WTC11 (cell line): ENCODE measurements around the gene HNRNPUL1. TPM values are rescaled to one million over a fixed set of nuclear protein-coding genes. Genes with fewer than 3 reads are reported as not detected.

Source experiments
- ATAC-seq: fragments of 200-7000 bp; cut with Tn5 transposase; 2 replicates; pipeline ENCODE4 v1.10.0; 2021; ENCODE audit warnings: mild to moderate bottlenecking, moderate library complexity
- CTCF ChIA-PET: fragments of 300-600 bp; sonication (Branson Sonifier 250); formaldehyde crosslinking; loops from one replicate; lab custom pipeline; 2021; ENCODE audit warnings: antibody characterized with exemption; lab: Charles Lee
- POLR2A ChIA-PET: fragments of 350-600 bp; sonication (Branson Sonifier 250); formaldehyde crosslinking; loops from one replicate; lab custom pipeline; 2021; ENCODE audit warnings: antibody characterized with exemption; lab: Charles Lee
- DNase-seq: peaks from one replicate; pipeline ENCODE4 v3.0.0; 2021; ENCODE audit warnings: low spot score
- H3K27ac Mint-ChIP-seq: 2 replicates; pipeline ENCODE4 v1.8.0; 2021; ENCODE audit warnings: mixed read lengths
- H3K27me3 Mint-ChIP-seq: 2 replicates; pipeline ENCODE4 v1.8.0; 2021; ENCODE audit warnings: low read depth, mild to moderate bottlenecking, moderate library complexity, mixed read lengths
- H3K36me3 Mint-ChIP-seq: 2 replicates; pipeline ENCODE4 v1.8.0; 2021; ENCODE audit warnings: mixed read lengths
- H3K4me1 Mint-ChIP-seq: 2 replicates; pipeline ENCODE4 v1.8.0; 2022; ENCODE audit warnings: mixed read lengths
- H3K4me3 Mint-ChIP-seq: 2 replicates; pipeline ENCODE4 v1.8.0; 2021; ENCODE audit warnings: mild to moderate bottlenecking, moderate library complexity, mixed read lengths
- H3K9me3 Mint-ChIP-seq: 2 replicates; pipeline ENCODE4 v1.8.0; 2021; ENCODE audit warnings: mixed read lengths
- AFF4 ChIP-seq: sonication (generic); formaldehyde crosslinking; IDR thresholded peaks from 2 replicates; pipeline ENCODE4 v1.8.1; 2023; ENCODE audit warnings: mild to moderate bottlenecking, missing genetic modification reagents, borderline replicate concordance
- ETV6 ChIP-seq: sonication (generic); formaldehyde crosslinking; IDR thresholded peaks from 2 replicates; pipeline ENCODE4 v1.8.1; 2022; ENCODE audit warnings: mild to moderate bottlenecking, missing genetic modification reagents
- FOXJ3 ChIP-seq: sonication (generic); formaldehyde crosslinking; IDR thresholded peaks from 2 replicates; pipeline ENCODE4 v1.9.0; 2021; ENCODE audit warnings: missing genetic modification reagents, mild to moderate bottlenecking, borderline replicate concordance
- FOXK1 ChIP-seq: sonication (generic); formaldehyde crosslinking; IDR thresholded peaks from 2 replicates; pipeline ENCODE4 v1.8.0; 2022; ENCODE audit warnings: mild to moderate bottlenecking, moderate library complexity, missing genetic modification reagents
- GRHL2 ChIP-seq: fragments of 250-450 bp; sonication (Bioruptor Pico); IDR thresholded peaks from 2 replicates; pipeline ENCODE4 v1.8.0; 2022; ENCODE audit warnings: mild to moderate bottlenecking, moderate library complexity; ENCODE audit not compliant: insufficient replicate concordance, severe bottlenecking
- GTF2I ChIP-seq: fragments of 250-450 bp; sonication (Bioruptor Pico); conservative IDR thresholded peaks from 2 replicates; pipeline ENCODE4 v1.4.0; 2021; ENCODE audit warnings: mild to moderate bottlenecking
- IRF2 ChIP-seq: sonication (generic); formaldehyde crosslinking; IDR thresholded peaks from 2 replicates; pipeline ENCODE4 v1.8.0; 2022; ENCODE audit warnings: low read depth, missing genetic modification reagents, borderline replicate concordance
- JUN ChIP-seq: sonication (generic); formaldehyde crosslinking; IDR thresholded peaks from 2 replicates; pipeline ENCODE4 v1.8.0; 2023; ENCODE audit warnings: mild to moderate bottlenecking, missing genetic modification reagents
- NFATC4 ChIP-seq: fragments of 250-450 bp; sonication (Bioruptor Pico); IDR thresholded peaks from 2 replicates; pipeline ENCODE4 v1.9.0; 2021; ENCODE audit warnings: mild to moderate bottlenecking
- NFE2L1 ChIP-seq: sonication (generic); formaldehyde crosslinking; IDR thresholded peaks from 2 replicates; pipeline ENCODE4 v1.8.1; 2023; ENCODE audit warnings: missing genetic modification reagents
- NR2C2 ChIP-seq: sonication (generic); formaldehyde crosslinking; IDR thresholded peaks from 2 replicates; pipeline ENCODE4 v1.8.0; 2022; ENCODE audit warnings: mild to moderate bottlenecking, missing genetic modification reagents
- PRDM15 ChIP-seq: sonication (generic); formaldehyde crosslinking; IDR thresholded peaks from 2 replicates; pipeline ENCODE4 v1.8.0; 2022; ENCODE audit warnings: missing genetic modification reagents
- TCF7 ChIP-seq: sonication (generic); formaldehyde crosslinking; IDR thresholded peaks from 2 replicates; pipeline ENCODE4 v1.8.0; 2022; ENCODE audit warnings: mild to moderate bottlenecking, low read depth, missing genetic modification reagents, moderate library complexity
- TEAD1 ChIP-seq: sonication (generic); formaldehyde crosslinking; IDR thresholded peaks from 2 replicates; pipeline ENCODE4 v1.8.0; 2022; ENCODE audit warnings: mild to moderate bottlenecking, missing genetic modification reagents
- TP53 ChIP-seq: sonication (generic); formaldehyde crosslinking; IDR thresholded peaks from 2 replicates; pipeline ENCODE4 v1.8.1; 2023; ENCODE audit warnings: mild to moderate bottlenecking, missing genetic modification reagents
- ZNF121 ChIP-seq: sonication (generic); formaldehyde crosslinking; IDR thresholded peaks from 2 replicates; pipeline ENCODE4 v1.8.0; 2023; ENCODE audit warnings: missing genetic modification reagents
- ZNF219 ChIP-seq: sonication (generic); formaldehyde crosslinking; IDR thresholded peaks from 2 replicates; pipeline ENCODE4 v1.8.0; 2023; ENCODE audit warnings: missing genetic modification reagents, mild to moderate bottlenecking, borderline replicate concordance
- ZNF263 ChIP-seq: sonication (generic); formaldehyde crosslinking; IDR thresholded peaks from 2 replicates; pipeline ENCODE4 v1.8.1; 2022; ENCODE audit warnings: low read depth, mild to moderate bottlenecking, moderate library complexity, missing genetic modification reagents
- ZNF396 ChIP-seq: fragments of 250-450 bp; sonication (Bioruptor Pico); IDR thresholded peaks from 2 replicates; pipeline ENCODE4 v1.8.0; 2021; ENCODE audit warnings: mild to moderate bottlenecking, moderate library complexity, borderline replicate concordance
- ZSCAN18 ChIP-seq: fragments of 250-450 bp; sonication (Bioruptor Pico); IDR thresholded peaks from 2 replicates; pipeline ENCODE4 v2.1.2; 2022; ENCODE audit warnings: mild to moderate bottlenecking, moderate library complexity
- total RNA-seq: library from RNA; stranded (reverse); gene quantifications from 3 replicates; pipeline ENCODE4 v1.2.3, GENCODE V29; 2021

The HNRNPUL1 gene
- total RNA-seq, 1 experiment from 2014 or later = 282 TPM

GRCh38 chr19:41299046-41299754 lies 35.0 kb downstream of the HNRNPUL1 start (continued):
- TF ChIP-seq TCF7 (CRISPR knock-in tag) (no peak), ZSCAN18 (CRISPR knock-in tag) (no peak), ZNF396 (CRISPR knock-in tag) (no peak), GRHL2 (CRISPR knock-in tag) (no peak), NFATC4 (CRISPR knock-in tag) (no peak), PRDM15 (no peak)

- ChIA-PET CTCF (interaction anchor here (1.4 to 1.9 kb wide), 2 partner anchors 9 to 36 kb away, joined by 4 to 7 read pairs; no protein-coding TSS in a partner anchor), POLR2A (interaction anchor here (0.5 kb wide), 1 partner anchor 546 kb away, joined by 6 read pairs; no protein-coding TSS in a partner anchor)
- DNase-seq (no peak), ATAC-seq (no peak)
- Mint-ChIP-seq H3K27ac (no peak overlapping the region; the same call in 1 of the 2 replicates), H3K27me3 (no peaks in the 10 kb centered on the region), H3K4me1 (no peaks in the 10 kb centered on the region), H3K4me3 (no peak overlapping the region), H3K9me3 (no peaks in the 10 kb centered on the region), H3K36me3 (peaks cover 94% of the 10 kb centered on the region)
- TF ChIP-seq IRF2 (CRISPR knock-in tag) (no peak), ZNF219 (no peak), NR2C2 (no peak), TP53 (CRISPR knock-in tag) (no peak)
- TF ChIP-seq, all 79 proteins: peak for 0
Observed at GRCh38 chr19:41299755-41300089, 35.5 kb downstream of the HNRNPUL1 start.

GRCh38 chr19:41300555-41300954 lies 36.4 kb downstream of the HNRNPUL1 start:
- H3K4me3 Mint-ChIP-seq = no peak overlapping the region
- POLR2A ChIA-PET = no interaction called here
- CTCF ChIA-PET = interaction anchor here (0.5 to 1.0 kb wide), 2 partner anchors 37 to 420 kb away, joined by 3 read pairs; partner anchors contain the start of gene HNRNPUL1
- no peaks in the 10 kb centered on the region for H3K27me3 Mint-ChIP-seq
- no peak for ATAC-seq
- no peak overlapping the region for H3K27ac Mint-ChIP-seq
- DNase-seq = no peak
- H3K4me1 Mint-ChIP-seq = no peaks in the 10 kb centered on the region
- peaks cover 94% of the 10 kb centered on the region for H3K36me3 Mint-ChIP-seq
- no peaks in the 10 kb centered on the region for H3K9me3 Mint-ChIP-seq
- TF ChIP-seq FOXK1 (CRISPR knock-in tag) = no peak
- no peak for TF ChIP-seq PRDM15
- TF ChIP-seq GTF2I (CRISPR knock-in tag) = no peak
- no peak for TF ChIP-seq ZNF121 (CRISPR knock-in tag)
- TF ChIP-seq ETV6 = no peak
- TF ChIP-seq TEAD1 (CRISPR knock-in tag) = no peak
- no peak for TF ChIP-seq IRF2 (CRISPR knock-in tag)
- TF ChIP-seq ZNF263 (CRISPR knock-in tag) = no peak
- no peak for TF ChIP-seq AFF4 (CRISPR knock-in tag)
- TF ChIP-seq TCF7 (CRISPR knock-in tag) = no peak
- TF ChIP-seq NFE2L1 (CRISPR knock-in tag) = no peak
- TF ChIP-seq FOXJ3 = no peak
- TF ChIP-seq JUN (CRISPR knock-in tag) = no peak
